ENCODE results near the gene CD28.

The CD28 gene

GRCh38 chr2:203682688-203683130 lies 23.7 kb upstream of the CD28 start:
- H3K4me3 ChIP-seq (ENCODE audit: low read depth in 1 of 2, low read length in 2 of 2) = no peak overlapping the region
- H3K9me3 ChIP-seq (ENCODE audit: insufficient read depth, low read length, severe bottlenecking) = no peaks in the 10 kb centered on the region
- no peak overlapping the region for H2AFZ ChIP-seq (ENCODE audit: low read depth, low read length)
- H3K4me2 ChIP-seq (ENCODE audit: insufficient read depth, low read length) = no peak overlapping the region
- no peaks in the 10 kb centered on the region for H3K27me3 ChIP-seq (ENCODE audit: insufficient read depth, low read length, poor library complexity)
- H3K4me1 ChIP-seq (ENCODE audit: insufficient read depth, low read length) = no peaks in the 10 kb centered on the region
- no peak for TF ChIP-seq CTCF (IDR thresholded peaks at IDR 0.05; ENCODE audit: borderline replicate concordance, extremely low read depth, low read length, poor library complexity, severe bottlenecking)
- no peak for TF ChIP-seq EZH2 (IDR thresholded peaks at IDR 0.05; ENCODE audit: borderline replicate concordance, low read depth, low read length, severe bottlenecking)
- DNase-seq (no peak), ATAC-seq (ENCODE audit: insufficient read depth, low read depth) (no peak)
- no peak overlapping the region for H3K9ac ChIP-seq (ENCODE audit: low read depth, low read length)
- H4K20me1 ChIP-seq (ENCODE audit: insufficient read depth, low read length) = no peaks in the 10 kb centered on the region
- H3K79me2 ChIP-seq (ENCODE audit: insufficient read depth, low read length) = no peaks in the 10 kb centered on the region
- H3K27ac ChIP-seq (ENCODE audit: low read length) = no peak overlapping the region
- H3K36me3 ChIP-seq (ENCODE audit: insufficient read depth, low read length) = no peaks in the 10 kb centered on the region

- DNase-seq = no peak
- H3K36me3 ChIP-seq (ENCODE audit: insufficient read depth, low read length) = no peaks in the 10 kb centered on the region
- no peaks in the 10 kb centered on the region for H3K27me3 ChIP-seq (ENCODE audit: insufficient read depth, low read length, poor library complexity)
- TF ChIP-seq CTCF (IDR thresholded peaks at IDR 0.05; ENCODE audit: borderline replicate concordance, extremely low read depth, low read length, poor library complexity, severe bottlenecking) (no peak), EZH2 (IDR thresholded peaks at IDR 0.05; ENCODE audit: borderline replicate concordance, low read depth, low read length, severe bottlenecking) (no peak)
- H3K9ac ChIP-seq (ENCODE audit: low read depth, low read length) = no peak overlapping the region
- H3K79me2 ChIP-seq (ENCODE audit: insufficient read depth, low read length) = no peaks in the 10 kb centered on the region
- H3K4me2 ChIP-seq (ENCODE audit: insufficient read depth, low read length) = no peak overlapping the region
- ATAC-seq (ENCODE audit: insufficient read depth, low read depth) = no peak
- H2AFZ ChIP-seq (ENCODE audit: low read depth, low read length) = no peak overlapping the region
- no peaks in the 10 kb centered on the region for H3K9me3 ChIP-seq (ENCODE audit: insufficient read depth, low read length, severe bottlenecking)
- no peak overlapping the region for H3K4me3 ChIP-seq (ENCODE audit: low read depth in 1 of 2, low read length in 2 of 2)
- H4K20me1 ChIP-seq (ENCODE audit: insufficient read depth, low read length) = no peaks in the 10 kb centered on the region
- H3K4me1 ChIP-seq (ENCODE audit: insufficient read depth, low read length) = no peaks in the 10 kb centered on the region
- no peak overlapping the region for H3K27ac ChIP-seq (ENCODE audit: low read length)
These were observed 23.0 kb upstream of the CD28 start for GRCh38 chr2:203683421-203683820.

GRCh38 chr2:203683932-203684556 lies 22.4 kb upstream of the CD28 start:
- Histone ChIP-seq H3K79me2 (ENCODE audit: insufficient read depth, low read length) (no peaks in the 10 kb centered on the region), H3K9ac (ENCODE audit: low read depth, low read length) (no peak overlapping the region), H3K4me3 (ENCODE audit: low read depth in 1 of 2, low read length in 2 of 2) (no peak overlapping the region), H3K27ac (ENCODE audit: low read length) (no peak overlapping the region), H3K27me3 (ENCODE audit: insufficient read depth, low read length, poor library complexity) (no peaks in the 10 kb centered on the region), H3K4me1 (ENCODE audit: insufficient read depth, low read length) (no peaks in the 10 kb centered on the region), H3K36me3 (ENCODE audit: insufficient read depth, low read length) (no peaks in the 10 kb centered on the region), H3K9me3 (ENCODE audit: insufficient read depth, low read length, severe bottlenecking) (no peaks in the 10 kb centered on the region), H3K4me2 (ENCODE audit: insufficient read depth, low read length) (no peak overlapping the region), H4K20me1 (ENCODE audit: insufficient read depth, low read length) (no peaks in the 10 kb centered on the region), H2AFZ (ENCODE audit: low read depth, low read length) (no peak overlapping the region)
- no peak for TF ChIP-seq CTCF (IDR thresholded peaks at IDR 0.05; ENCODE audit: borderline replicate concordance, extremely low read depth, low read length, poor library complexity, severe bottlenecking)
- TF ChIP-seq EZH2 (IDR thresholded peaks at IDR 0.05; ENCODE audit: borderline replicate concordance, low read depth, low read length, severe bottlenecking) = no peak
- DNase-seq = no peak
- ATAC-seq (ENCODE audit: insufficient read depth, low read depth) = no peak

Data from DND-41 (cell line).